SK-N-SH (cell line): Measurements from ENCODE around the gene TNPO1. TPM values are rescaled to one million over a fixed set of nuclear protein-coding genes. Genes with fewer than 3 reads are reported as not detected.

Experiments
- CTCF ChIA-PET: fragments of 300-600, 350-600 bp; formaldehyde crosslinking; extraction: SDS; loops from one replicate; lab custom pipeline; 2021; lab: Yijun Ruan, JAX
- POLR2A ChIA-PET: fragments of 350-600 bp; sonication (Branson Sonifier 250); formaldehyde crosslinking; extraction: SDS; loops from one replicate; lab custom pipeline; 2020; ENCODE audit warnings: antibody characterized with exemption, inconsistent platforms; lab: Yijun Ruan, JAX
- DNase-seq: peaks from one replicate; pipeline ENCODE4 v3.0.0; 2012
- H2AFZ ChIP-seq: fragments of 200-600 bp; sonication (generic); 2 replicates; pipeline ENCODE4 v1.8.1; 2016; ENCODE audit warnings: antibody characterized with exemption, mild to moderate bottlenecking, low read depth
- H3F3A ChIP-seq: fragments of 200-600 bp; sonication (generic); replicated peaks from 2 replicates; pipeline ENCODE3; 2016; ENCODE audit warnings: antibody characterized with exemption, mild to moderate bottlenecking; ENCODE audit not compliant: insufficient read depth
- H3K27ac ChIP-seq, 2 experiments: fragments of 200-500 bp in 1 of 2; fragments of 200-600 bp in 1 of 2; sonication (Bioruptor generic) in 1 of 2; sonication (generic), shearing (Covaris generic) in 1 of 2; 2 replicates each; pipeline versions ENCODE4 v1.5.1 to v1.6.1; 2014 to 2016; ENCODE audit warnings: low read depth in 2 of 2, inconsistent platforms in 1 of 2, low read length in 1 of 2, mild to moderate bottlenecking in 1 of 2, mixed read lengths in 1 of 2
- H3K27me3 ChIP-seq: fragments of 200-600 bp; sonication (generic), shearing (Covaris generic); 2 replicates; pipeline ENCODE4 v1.6.1; 2016; ENCODE audit warnings: mixed run types; ENCODE audit not compliant: insufficient read depth
- H3K36me3 ChIP-seq, 2 experiments: fragments of 200-500 bp in 1 of 2; fragments of 200-600 bp in 1 of 2; sonication (Bioruptor generic) in 1 of 2; sonication (generic) in 1 of 2; replicated peaks in 1 of 2; 2 replicates each; pipeline versions ENCODE3 to v1.5.1; 2014 to 2016; ENCODE audit warnings: low read length in 1 of 2, mild to moderate bottlenecking in 1 of 2; ENCODE audit not compliant: insufficient read depth in 2 of 2, control insufficient read depth in 1 of 2
- H3K4me1 ChIP-seq, 2 experiments: fragments of 200-500 bp in 1 of 2; fragments of 200-600 bp in 1 of 2; sonication (Bioruptor generic) in 1 of 2; sonication (generic), shearing (Covaris generic) in 1 of 2; 2 replicates each; pipeline versions ENCODE4 v1.5.1 to v1.6.1; 2014 to 2016; ENCODE audit warnings: low read depth in 1 of 2, low read length in 1 of 2, mixed run types in 1 of 2; ENCODE audit not compliant: insufficient read depth in 2 of 2, control insufficient read depth in 1 of 2
- H3K4me2 ChIP-seq: fragments of 200-600 bp; sonication (generic), shearing (Covaris generic); 2 replicates; pipeline ENCODE4 v1.6.1; 2017; ENCODE audit warnings: mixed run types
- H3K4me3 ChIP-seq, 2 experiments: fragments of 200-500 bp in 1 of 2; fragments of 200-600 bp in 1 of 2; sonication (Bioruptor generic) in 1 of 2; sonication (generic), shearing (Covaris generic) in 1 of 2; 2 replicates each; pipeline versions ENCODE4 v1.5.1 to v1.8.1; 2014 to 2016; ENCODE audit warnings: low read depth in 2 of 2, inconsistent platforms in 1 of 2, low read length in 1 of 2, mild to moderate bottlenecking in 1 of 2, mixed read lengths in 1 of 2, moderate library complexity in 1 of 2
- H3K79me2 ChIP-seq: fragments of 200-600 bp; sonication (generic); 2 replicates; pipeline ENCODE4 v1.8.1; 2017; ENCODE audit warnings: mild to moderate bottlenecking; ENCODE audit not compliant: insufficient read depth
- H3K9ac ChIP-seq: fragments of 200-600 bp; sonication (generic); 2 replicates; pipeline ENCODE4 v1.6.1; 2017; ENCODE audit warnings: mixed run types
- H3K9me2 ChIP-seq: fragments of 200-600 bp; sonication (generic); 2 replicates; pipeline ENCODE4 v1.6.1; 2017; ENCODE audit warnings: mixed run types
- H3K9me3 ChIP-seq: fragments of 200-600 bp; sonication (generic); 2 replicates; pipeline ENCODE4 v1.6.1; 2017; ENCODE audit warnings: mixed run types, mild to moderate bottlenecking, moderate library complexity
- H4K20me1 ChIP-seq: fragments of 200-600 bp; sonication (generic); 2 replicates; pipeline ENCODE4 v1.6.1; 2017; ENCODE audit warnings: mild to moderate bottlenecking, mixed run types; ENCODE audit not compliant: insufficient read depth
- EP300 ChIP-seq, 2 experiments: IDR thresholded peaks; 2 replicates each; pipeline versions ENCODE4 v1.4.0 to v1.6.1; 2012; ENCODE audit warnings: borderline replicate concordance in 1 of 2, low read depth in 1 of 2, low read length in 1 of 2
- EZH2phosphoT487 ChIP-seq: fragments of 200-600 bp; sonication (generic); IDR thresholded peaks from 2 replicates; pipeline ENCODE4 v1.6.1; 2017; ENCODE audit warnings: low read depth, mixed run types, mild to moderate bottlenecking, antibody characterized with exemption, moderate library complexity, borderline replicate concordance
- GATA2 ChIP-seq: sonication (generic); formaldehyde crosslinking; IDR thresholded peaks from 2 replicates; pipeline ENCODE4 v1.5.0; 2020; ENCODE audit warnings: mild to moderate bottlenecking, missing genetic modification reagents
- JUND ChIP-seq: IDR thresholded peaks from 2 replicates; pipeline ENCODE4 v1.4.0; 2012
- MAX ChIP-seq: IDR thresholded peaks from 2 replicates; pipeline ENCODE4 v1.4.0; 2012; ENCODE audit warnings: low read depth
- MEF2A ChIP-seq: IDR thresholded peaks from 2 replicates; pipeline ENCODE4 v1.4.0; 2012; ENCODE audit warnings: low read depth, borderline replicate concordance
- MXI1 ChIP-seq: IDR thresholded peaks from 2 replicates; pipeline ENCODE4 v1.6.1; 2012; ENCODE audit warnings: mild to moderate bottlenecking, low read depth, low read length, improper control_type of control experiment
- NFIC ChIP-seq: IDR thresholded peaks from 2 replicates; pipeline ENCODE4 v1.4.0; 2012; ENCODE audit warnings: borderline replicate concordance
- NRF1 ChIP-seq: IDR thresholded peaks from 2 replicates; pipeline ENCODE4 v1.6.1; 2012; ENCODE audit warnings: low read depth, mild to moderate bottlenecking, low read length
- SIN3A ChIP-seq: IDR thresholded peaks from 2 replicates; pipeline ENCODE4 v1.6.1; 2012; ENCODE audit warnings: low read depth, mild to moderate bottlenecking, low read length, moderate library complexity, borderline replicate concordance
- SMC3 ChIP-seq: IDR thresholded peaks from 2 replicates; pipeline ENCODE4 v1.6.1; 2012; ENCODE audit warnings: low read depth, low read length, improper control_type of control experiment
- TCF12 ChIP-seq: IDR thresholded peaks from 2 replicates; pipeline ENCODE4 v1.4.0; 2012
- TEAD4 ChIP-seq: IDR thresholded peaks from 2 replicates; pipeline ENCODE4 v1.4.0; 2012; ENCODE audit warnings: mild to moderate bottlenecking, borderline replicate concordance; ENCODE audit not compliant: insufficient read depth
- USF1 ChIP-seq: IDR thresholded peaks from 2 replicates; pipeline ENCODE4 v1.4.0; 2012; ENCODE audit warnings: low read depth, borderline replicate concordance
- ZBTB33 ChIP-seq: IDR thresholded peaks from 2 replicates; pipeline ENCODE4 v1.4.0; 2012; ENCODE audit warnings: low read depth, borderline replicate concordance
- WGBS: methylation state at CpG from one replicate; pipeline ENCODE4 v1.1.6; 2017; ENCODE audit warnings: low lambda C conversion rate; 5-methylcytosine and 5-hydroxymethylcytosine counted together
- polyA plus RNA-seq, 3 experiments: library from polyadenylated mRNA; depleted of rRNA; stranded (reverse); fragments of >200 nt; gene quantifications; 2 replicates each; pipeline ENCODE4 v1.2.3, GENCODE V29; 2012
- TF ChIP-seq, protein P1 (sequence below): IDR thresholded peaks from 2 replicates; pipeline ENCODE4 v1.6.1; 2012; ENCODE audit warnings: mild to moderate bottlenecking, low read depth, low read length, moderate library complexity
- TF ChIP-seq, protein P2 (sequence below): fragments of 200-600 bp; sonication (generic); IDR thresholded peaks from 2 replicates; pipeline ENCODE4 v1.6.1; 2017; ENCODE audit warnings: antibody characterized with exemption, mild to moderate bottlenecking, moderate library complexity
- TF ChIP-seq, protein P3 (sequence below): fragments of 150-350 bp; IDR thresholded peaks from 2 replicates; pipeline ENCODE4 v1.6.1; 2017; ENCODE audit warnings: antibody characterized with exemption, low read length, low read depth, borderline replicate concordance

Gene TNPO1
- polyA plus RNA-seq, 1 of the 3 experiments (the other 2 are of a cell fraction) = 19.9 TPM

- Histone ChIP-seq H3K4me1 (no peaks in the 10 kb centered on the region), H3K9ac (no peak overlapping the region), H3K9me2 (no peaks in the 10 kb centered on the region), H3K79me2 (no peaks in the 10 kb centered on the region), H3K27me3 (no peaks in the 10 kb centered on the region), H3K27ac (no peak overlapping the region), H3K4me2 (no peak overlapping the region), H2AFZ (no peak overlapping the region), H4K20me1 (no peaks in the 10 kb centered on the region), H3K4me3 (no peak overlapping the region), H3F3A (peaks cover under 1% of the 10 kb centered on the region), H3K36me3 (no peaks in the 10 kb centered on the region), H3K9me3 (no peaks in the 10 kb centered on the region)
- POLR2A ChIA-PET = no interaction called here
- 65% methylated on average over 4 of the region's 4 CpGs for WGBS
- no peak for DNase-seq
- TF ChIP-seq JUND (no peak), MEF2A (no peak), NFIC (no peak), ZBTB33 (no peak), SIN3A (no peak), GATA2 (no peak), USF1 (no peak), SMC3 (no peak), TCF12 (no peak), MXI1 (no peak), TEAD4 (no peak), MAX (no peak), NRF1 (no peak), EP300 (IDR thresholded peaks at IDR 0.05; ENCODE audit: borderline replicate concordance in 1 of 2, low read depth in 1 of 2, low read length in 1 of 2) (no peak), EZH2phosphoT487 (no peak)
- TF ChIP-seq, protein P1, sequence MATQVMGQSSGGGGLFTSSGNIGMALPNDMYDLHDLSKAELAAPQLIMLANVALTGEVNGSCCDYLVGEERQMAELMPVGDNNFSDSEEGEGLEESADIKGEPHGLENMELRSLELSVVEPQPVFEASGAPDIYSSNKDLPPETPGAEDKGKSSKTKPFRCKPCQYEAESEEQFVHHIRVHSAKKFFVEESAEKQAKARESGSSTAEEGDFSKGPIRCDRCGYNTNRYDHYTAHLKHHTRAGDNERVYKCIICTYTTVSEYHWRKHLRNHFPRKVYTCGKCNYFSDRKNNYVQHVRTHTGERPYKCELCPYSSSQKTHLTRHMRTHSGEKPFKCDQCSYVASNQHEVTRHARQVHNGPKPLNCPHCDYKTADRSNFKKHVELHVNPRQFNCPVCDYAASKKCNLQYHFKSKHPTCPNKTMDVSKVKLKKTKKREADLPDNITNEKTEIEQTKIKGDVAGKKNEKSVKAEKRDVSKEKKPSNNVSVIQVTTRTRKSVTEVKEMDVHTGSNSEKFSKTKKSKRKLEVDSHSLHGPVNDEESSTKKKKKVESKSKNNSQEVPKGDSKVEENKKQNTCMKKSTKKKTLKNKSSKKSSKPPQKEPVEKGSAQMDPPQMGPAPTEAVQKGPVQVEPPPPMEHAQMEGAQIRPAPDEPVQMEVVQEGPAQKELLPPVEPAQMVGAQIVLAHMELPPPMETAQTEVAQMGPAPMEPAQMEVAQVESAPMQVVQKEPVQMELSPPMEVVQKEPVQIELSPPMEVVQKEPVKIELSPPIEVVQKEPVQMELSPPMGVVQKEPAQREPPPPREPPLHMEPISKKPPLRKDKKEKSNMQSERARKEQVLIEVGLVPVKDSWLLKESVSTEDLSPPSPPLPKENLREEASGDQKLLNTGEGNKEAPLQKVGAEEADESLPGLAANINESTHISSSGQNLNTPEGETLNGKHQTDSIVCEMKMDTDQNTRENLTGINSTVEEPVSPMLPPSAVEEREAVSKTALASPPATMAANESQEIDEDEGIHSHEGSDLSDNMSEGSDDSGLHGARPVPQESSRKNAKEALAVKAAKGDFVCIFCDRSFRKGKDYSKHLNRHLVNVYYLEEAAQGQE = no peak
- TF ChIP-seq, protein P2, sequence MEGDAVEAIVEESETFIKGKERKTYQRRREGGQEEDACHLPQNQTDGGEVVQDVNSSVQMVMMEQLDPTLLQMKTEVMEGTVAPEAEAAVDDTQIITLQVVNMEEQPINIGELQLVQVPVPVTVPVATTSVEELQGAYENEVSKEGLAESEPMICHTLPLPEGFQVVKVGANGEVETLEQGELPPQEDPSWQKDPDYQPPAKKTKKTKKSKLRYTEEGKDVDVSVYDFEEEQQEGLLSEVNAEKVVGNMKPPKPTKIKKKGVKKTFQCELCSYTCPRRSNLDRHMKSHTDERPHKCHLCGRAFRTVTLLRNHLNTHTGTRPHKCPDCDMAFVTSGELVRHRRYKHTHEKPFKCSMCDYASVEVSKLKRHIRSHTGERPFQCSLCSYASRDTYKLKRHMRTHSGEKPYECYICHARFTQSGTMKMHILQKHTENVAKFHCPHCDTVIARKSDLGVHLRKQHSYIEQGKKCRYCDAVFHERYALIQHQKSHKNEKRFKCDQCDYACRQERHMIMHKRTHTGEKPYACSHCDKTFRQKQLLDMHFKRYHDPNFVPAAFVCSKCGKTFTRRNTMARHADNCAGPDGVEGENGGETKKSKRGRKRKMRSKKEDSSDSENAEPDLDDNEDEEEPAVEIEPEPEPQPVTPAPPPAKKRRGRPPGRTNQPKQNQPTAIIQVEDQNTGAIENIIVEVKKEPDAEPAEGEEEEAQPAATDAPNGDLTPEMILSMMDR = no peak
- TF ChIP-seq, protein P3, sequence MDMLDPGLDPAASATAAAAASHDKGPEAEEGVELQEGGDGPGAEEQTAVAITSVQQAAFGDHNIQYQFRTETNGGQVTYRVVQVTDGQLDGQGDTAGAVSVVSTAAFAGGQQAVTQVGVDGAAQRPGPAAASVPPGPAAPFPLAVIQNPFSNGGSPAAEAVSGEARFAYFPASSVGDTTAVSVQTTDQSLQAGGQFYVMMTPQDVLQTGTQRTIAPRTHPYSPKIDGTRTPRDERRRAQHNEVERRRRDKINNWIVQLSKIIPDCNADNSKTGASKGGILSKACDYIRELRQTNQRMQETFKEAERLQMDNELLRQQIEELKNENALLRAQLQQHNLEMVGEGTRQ = no peak
- CTCF ChIA-PET = no interaction called here
These were observed 123.6 kb downstream of the TNPO1 start for GRCh38 chr5:72940082-72940481.
